C4-2B (cell line): Measurements from ENCODE around the gene NUP188.

ENCODE experiments used
- ZFX ChIP-seq: fragments of 450-650 bp; IDR thresholded peaks from 2 replicates; pipeline ENCODE4 v1.6.1; 2017
- TF ChIP-seq, protein P1 (sequence below): fragments of 450-650 bp; conservative IDR thresholded peaks from 2 replicates; pipeline ENCODE4 v1.5.1; 2017; ENCODE audit warnings: mild to moderate bottlenecking

GRCh38 chr9:129010267-129010975 is 62.9 kb downstream of the NUP188 start:
- TF ChIP-seq, protein P1, sequence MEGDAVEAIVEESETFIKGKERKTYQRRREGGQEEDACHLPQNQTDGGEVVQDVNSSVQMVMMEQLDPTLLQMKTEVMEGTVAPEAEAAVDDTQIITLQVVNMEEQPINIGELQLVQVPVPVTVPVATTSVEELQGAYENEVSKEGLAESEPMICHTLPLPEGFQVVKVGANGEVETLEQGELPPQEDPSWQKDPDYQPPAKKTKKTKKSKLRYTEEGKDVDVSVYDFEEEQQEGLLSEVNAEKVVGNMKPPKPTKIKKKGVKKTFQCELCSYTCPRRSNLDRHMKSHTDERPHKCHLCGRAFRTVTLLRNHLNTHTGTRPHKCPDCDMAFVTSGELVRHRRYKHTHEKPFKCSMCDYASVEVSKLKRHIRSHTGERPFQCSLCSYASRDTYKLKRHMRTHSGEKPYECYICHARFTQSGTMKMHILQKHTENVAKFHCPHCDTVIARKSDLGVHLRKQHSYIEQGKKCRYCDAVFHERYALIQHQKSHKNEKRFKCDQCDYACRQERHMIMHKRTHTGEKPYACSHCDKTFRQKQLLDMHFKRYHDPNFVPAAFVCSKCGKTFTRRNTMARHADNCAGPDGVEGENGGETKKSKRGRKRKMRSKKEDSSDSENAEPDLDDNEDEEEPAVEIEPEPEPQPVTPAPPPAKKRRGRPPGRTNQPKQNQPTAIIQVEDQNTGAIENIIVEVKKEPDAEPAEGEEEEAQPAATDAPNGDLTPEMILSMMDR = no peak
- TF ChIP-seq ZFX = no peak
